GM18907 (cell line): ENCODE measurements around the gene SLC25A3.
"Not testable (repeated sequence)": the region's sequence is repeated elsewhere in the genome, so short reads cannot be mapped to it uniquely, and the experiment has no call there.

Source experiments
- ATAC-seq: cut with Tn5 transposase; IDR thresholded peaks from one replicate; pipeline ENCODE4 v1.9.1; 2021; ENCODE audit warnings: mild to moderate bottlenecking, moderate library complexity; ENCODE audit not compliant: unreplicated experiment

SLC25A3 gene

DNA sequence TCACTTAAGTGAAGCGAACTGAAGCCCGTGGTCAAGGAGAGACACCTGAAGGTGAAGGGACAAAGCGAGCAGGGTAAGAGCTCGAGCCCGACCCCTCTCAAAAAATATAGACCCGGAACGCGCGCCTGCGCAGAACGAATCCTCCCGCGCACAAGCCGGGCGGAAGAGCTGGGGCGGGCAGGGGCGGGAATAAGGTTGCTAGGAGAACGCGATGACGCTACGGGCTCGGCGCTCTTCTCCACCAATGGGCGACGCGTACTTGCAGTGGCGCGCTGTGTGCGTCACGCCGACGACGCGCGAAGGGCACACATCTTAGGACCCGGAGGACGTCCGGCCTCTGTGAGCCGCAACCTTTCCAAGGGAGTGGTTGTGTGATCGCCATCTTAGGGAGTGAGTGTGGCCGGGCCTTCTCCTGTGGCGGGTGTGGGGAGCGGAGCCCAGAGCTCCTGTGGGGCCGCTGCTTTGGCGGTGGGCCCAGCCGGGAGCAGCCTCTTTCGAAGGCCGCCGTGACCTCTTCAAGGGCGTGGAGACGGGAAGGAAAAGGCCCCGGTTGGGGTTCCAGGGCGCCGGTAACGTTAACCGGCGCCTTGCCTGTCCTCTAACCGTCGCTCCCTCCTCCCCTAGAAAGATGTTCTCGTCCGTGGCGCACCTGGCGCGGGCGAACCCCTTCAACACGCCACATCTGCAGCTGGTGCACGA, at the start of gene SLC25A3:
Gene SLC25A3, plus strand, starts transcription at position 336 of the 699 bp plus-strand sequence. Its CDS starts 293 bp downstream, at position 629.
- ATAC-seq = peak; percentile 99

DNA sequence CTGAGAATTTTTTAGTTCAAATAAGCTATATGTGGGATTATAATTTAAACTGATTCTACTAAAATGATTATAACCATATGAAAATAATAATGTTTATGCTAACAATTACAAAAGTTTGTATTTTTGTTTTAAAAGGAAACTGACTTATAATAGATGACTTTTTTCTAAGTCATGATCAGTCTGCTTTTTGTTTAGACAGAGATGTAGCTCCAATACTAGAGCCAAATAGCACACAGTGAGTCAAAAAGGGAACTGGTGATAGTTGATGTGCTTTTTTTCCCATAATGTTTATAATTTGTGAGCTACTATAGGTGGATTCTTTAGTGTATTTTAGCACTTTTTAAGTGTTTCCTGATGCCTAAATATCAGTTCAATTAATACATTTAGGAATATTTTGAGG, 49.8 kb upstream of the SLC25A3 start:
- ATAC-seq = no peak

DNA sequence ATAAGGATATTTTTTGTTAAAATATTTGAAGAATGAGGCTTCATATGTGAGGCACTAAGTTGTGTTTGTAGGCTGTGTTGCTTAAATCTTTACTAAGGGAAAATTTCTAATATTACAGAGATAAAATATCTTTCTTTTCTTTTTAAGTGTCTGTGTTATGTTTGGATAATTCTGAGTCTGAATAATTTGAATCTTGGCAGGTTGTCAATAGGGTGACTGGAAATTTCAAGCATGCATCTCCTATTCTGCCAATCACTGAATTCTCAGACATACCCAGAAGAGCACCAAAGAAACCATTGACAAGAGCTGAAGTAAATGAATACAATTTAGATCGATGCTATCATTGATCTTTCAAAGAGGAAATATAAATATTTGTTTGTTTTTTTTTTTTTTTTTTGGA, 48.7 kb upstream of the SLC25A3 start:
- no peak for ATAC-seq

DNA sequence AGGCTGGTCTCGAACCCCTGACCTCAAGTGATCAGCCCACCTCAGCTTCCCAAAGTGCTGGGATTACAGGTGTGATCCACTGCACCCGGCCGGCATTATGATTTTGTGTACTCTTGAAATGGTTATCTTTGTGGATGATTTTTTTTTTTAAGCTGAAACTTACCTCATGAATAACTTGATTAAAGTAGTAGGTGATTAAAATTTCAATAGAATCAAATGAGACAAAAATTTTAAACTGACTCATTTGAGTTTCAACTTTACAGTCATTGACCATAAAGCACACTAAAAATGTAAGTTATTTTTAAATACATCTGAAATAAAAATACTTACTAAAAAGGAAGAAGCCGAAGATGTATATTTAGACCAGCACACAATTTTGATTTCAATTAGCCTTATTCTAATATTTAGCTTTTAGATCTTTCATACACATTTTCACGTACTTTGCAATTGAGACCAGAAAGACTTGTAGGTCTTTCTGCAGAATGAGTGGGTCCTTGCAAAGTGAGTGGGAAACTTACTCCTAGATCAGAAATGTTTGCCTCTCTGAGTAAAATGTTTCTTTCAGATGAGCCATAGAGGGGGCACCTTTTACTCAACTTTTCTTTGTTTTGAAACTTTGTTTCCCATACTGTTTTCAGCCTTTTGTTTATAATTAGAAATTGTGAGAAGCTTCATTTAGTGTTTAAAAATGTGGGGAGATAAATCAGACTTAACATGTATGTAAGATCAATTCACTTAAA, 43.9 kb upstream of the SLC25A3 start:
- ATAC-seq = no peak

DNA sequence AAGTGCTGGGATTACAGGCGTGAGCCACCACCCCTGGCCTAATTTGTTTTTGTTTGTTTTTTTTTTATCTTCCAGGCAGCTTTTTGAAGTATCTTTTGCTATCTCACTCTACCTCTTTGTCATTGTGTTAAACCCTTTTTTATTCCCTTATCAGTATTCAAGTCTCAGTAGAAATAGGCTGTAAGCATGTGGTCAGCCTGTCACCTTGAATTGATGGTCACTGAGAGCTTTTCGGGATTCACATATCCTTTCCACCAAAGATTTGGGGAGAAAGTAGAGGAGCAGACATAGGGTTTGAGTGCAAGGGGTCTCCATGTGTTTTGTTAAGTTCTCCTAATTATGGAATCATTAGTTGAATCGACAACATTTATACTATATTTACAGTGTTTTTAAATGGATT, 41.7 kb upstream of the SLC25A3 start:
- no peak for ATAC-seq

DNA sequence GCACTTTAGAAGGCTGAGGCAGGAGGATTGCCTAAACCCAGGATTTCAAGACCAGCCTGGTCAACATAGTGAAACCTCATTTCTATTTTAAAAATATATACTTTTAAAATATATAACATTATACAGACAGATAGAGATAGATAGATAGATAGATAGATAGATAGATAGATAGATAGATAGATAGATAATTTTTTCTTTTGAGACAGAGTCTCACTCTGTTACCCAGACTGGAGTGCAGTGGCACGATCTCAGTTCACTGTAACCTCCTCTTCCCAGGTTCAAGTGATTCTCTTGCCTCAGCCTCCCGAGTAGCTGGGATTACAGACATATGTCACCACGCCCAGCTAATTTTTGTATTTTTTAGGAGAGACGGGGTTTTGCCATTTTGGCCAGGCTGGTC, 35.4 kb upstream of the SLC25A3 start:
- not testable (repeated sequence) for ATAC-seq

DNA sequence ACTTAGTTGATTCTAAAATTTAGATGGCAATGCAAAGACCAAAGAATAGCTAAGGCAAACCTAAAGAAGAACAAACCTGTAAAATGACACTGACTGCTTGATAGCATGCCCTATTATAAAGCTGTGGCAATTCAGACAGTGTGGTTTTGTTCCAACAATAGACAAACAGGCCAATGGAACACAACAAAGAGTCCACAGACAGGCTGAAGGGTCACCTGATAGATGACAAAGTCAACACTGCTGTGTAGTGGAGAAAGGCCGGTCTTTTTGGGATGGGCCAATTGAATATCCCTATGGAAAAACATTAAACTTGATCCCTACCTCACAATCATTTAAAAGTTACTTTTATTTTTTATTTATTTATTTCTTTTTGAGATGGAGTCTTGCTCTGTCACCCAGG, 33.8 kb upstream of the SLC25A3 start:
- ATAC-seq = no peak

DNA sequence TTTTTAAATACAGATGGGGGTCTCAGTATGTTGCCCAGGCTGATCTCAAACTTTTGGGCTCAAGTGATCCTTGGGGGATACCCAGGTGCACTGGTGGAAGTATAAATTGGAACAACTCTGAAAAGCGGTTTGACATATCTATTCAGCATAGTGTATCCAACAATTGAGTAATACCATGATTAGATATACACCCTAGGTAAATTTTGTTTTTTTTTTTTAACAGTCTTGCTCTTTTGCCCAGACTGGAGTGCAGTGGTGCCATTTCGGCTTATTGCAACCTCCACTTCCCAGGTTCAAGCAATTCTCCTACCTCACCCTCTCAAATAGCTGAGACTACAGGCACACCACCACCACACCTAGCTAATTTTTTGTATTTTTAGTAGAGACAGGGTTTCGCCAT, 31.6 kb upstream of the SLC25A3 start:
- ATAC-seq = no peak

DNA sequence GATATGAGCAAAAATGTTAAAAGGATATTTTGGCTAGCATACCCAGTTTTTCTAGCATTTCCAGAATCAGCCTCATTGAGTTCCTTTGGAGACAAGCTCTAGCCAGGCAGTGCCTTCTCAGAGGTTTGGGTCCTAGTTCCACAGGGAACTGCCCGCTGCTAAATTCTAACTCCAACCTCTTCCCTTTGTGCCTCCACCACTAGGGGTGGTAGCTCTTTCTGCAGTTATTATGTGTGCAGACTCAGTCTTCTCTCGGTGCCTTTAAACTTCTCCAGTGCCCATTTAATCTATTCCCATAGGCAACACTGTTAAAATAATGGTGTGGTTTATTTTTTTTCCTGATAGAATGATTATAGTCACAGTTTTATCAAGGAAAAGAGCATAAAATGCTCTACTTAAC, 21.5 kb upstream of the SLC25A3 start:
- no peak for ATAC-seq

DNA sequence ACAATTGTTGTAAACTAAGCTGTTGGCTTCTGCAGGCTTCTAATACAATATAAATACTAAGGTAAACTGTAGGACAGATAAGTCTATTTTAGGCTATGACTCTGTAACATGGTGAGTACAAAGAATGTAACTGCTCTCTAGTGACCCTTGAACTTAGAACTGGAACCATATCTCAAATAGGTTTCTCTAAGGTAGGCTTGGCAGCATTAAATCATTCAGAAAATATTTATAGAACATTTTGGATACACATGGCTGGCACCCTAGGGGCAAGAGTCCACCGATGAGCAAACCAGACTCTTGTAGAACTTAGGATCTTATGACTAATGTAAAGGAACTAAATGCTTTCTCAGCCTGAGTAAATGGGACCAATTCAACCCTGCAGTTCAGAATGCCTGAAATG, 19.4 kb upstream of the SLC25A3 start:
- no peak for ATAC-seq

DNA sequence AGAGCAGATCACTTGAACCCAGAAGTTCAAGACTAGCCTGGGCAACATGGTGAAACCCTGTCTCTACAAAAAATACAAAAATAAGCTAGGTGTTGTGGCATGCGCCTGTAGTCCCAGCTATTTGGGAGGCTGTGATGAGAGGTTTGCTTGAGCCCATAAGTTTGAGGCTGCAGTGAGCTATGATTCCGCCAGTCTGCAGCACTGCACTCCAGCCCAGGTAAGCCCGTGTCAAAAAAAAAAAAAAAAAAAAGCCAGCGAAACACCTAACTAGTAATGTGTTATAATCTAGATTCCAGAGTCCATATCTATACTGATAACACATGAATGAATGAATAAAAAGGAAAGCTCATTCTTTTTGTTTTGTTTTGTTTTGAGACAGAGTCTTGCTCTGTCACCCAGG, 18.5 kb upstream of the SLC25A3 start:
- no peak for ATAC-seq

DNA sequence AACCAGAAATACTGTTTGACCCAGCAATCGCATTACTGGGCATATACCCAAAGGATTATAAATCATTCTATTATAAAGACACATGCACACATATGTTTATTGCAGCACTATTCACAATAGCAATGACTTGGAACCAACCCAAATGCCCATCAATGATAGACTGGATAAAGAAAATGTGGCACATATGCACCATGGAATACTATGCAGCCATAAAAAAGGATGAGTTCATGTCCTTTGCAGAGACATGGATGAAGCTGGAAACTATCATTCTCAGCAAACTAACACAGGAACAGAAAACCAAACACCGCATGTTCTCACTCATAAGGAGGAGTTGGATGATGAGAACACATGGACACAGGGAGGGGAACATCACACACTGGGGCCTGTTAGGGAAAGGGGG, 16.7 kb upstream of the SLC25A3 start:
- ATAC-seq = not testable (repeated sequence)

DNA sequence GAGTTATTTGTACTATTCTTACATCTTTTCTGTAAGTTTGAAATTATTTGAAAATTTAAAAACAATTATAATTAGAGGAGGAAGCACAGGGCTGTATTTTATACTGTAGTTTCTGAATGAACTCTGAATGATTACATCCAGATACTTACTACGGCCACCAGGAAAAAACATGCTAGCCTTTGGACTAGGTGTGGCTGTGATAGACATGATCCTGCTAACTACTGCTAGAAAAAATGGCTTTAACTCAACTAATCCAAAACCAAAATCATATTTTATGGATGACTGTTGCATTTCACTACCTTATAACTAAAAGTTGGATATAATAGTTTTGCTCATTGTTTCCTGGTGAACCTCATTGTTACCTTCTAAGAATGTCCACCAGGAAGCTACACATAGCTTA, 15.1 kb upstream of the SLC25A3 start:
- no peak for ATAC-seq

DNA sequence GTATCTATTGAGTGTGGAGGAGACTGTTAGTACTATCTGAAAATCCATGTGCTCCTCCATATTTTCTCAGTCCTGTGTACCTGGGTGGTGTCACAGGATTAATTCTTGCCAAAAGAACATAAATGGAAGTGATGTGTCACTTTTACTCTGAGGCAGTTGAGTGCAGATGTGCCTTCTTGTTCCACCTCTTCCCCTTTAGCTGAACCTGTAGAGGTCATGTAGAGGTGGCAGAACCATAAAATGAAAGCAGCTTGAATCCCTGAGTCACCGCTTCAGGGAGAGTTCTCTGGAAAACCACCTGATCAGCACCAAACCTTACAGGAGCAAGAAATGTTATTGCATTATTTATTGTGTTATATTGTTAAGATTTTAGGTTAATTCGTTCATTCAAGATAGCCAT, 14.7 kb upstream of the SLC25A3 start:
- ATAC-seq = no peak

DNA sequence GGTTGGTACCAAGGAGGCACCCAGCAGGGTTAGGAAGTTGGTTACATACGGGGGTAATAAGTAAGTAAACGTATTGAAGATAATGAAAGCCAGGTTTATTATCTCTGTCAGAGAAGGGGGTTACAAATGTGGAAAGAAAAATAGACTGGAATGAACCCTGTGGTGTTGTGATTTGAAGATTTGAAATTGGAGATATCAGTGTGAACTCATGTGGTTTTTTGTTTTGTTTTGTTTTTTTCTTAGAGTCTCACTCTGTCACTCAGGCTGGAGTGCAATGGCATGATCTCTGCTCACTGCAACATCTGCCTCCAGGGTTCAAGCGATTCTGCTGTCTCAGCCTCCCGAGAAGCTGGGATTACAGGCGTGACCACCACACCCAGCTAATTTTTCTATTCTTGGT, 14.1 kb upstream of the SLC25A3 start:
- no peak for ATAC-seq

DNA sequence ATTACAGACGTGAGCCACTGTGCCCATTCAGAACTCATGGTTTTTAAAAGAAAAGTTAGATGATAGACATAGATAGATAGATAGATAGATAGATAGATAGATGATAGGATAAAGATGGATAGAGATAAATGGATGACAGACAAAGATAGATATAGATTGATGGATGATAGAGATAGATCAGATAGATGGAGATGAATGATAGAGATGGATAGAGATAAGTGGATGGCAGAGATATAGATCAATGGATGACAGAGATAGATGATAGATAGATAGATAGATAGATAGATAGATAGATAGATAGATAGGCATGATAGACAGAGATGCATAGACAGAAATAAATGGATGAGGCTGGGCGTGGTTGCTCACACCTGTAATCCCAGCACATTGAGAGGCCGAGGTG, 13.7 kb upstream of the SLC25A3 start:
- ATAC-seq = no peak

DNA sequence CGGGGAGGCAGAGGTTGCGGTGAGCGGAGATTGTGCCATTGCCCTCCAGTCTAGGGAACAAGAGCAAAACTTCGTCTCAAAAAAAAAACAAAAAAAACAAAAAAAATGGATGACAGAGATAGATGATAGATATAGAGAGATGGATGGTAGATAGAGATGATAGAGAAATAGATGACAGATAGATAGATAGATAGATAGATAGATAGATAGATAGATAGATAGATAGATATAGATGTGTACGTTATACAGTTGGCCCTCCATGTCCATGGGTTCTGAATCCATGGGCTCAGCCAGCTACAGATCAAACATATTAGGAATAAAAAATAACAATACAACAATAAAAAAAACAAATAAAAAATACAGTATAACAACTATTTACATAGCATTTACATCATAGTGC, 12.8 kb upstream of the SLC25A3 start:
- ATAC-seq = no peak

DNA sequence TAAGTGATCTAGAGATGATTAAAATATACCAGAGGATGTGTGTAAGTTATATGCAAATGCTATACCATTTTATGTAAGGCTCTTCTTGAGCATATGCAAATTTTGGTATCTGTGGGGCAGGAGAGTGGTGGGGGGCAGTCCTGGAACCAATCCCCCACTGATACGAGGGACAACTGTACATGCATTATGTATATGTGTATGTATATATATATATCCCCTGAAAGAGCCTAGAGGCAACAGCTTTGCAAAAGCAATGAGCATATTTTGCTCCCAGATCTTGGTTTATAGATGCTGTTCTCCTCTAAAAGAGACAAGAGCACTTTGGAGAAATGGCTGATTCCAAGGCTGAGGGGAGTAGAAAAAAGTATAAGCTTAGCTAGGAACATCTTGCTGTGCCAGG, 12.4 kb upstream of the SLC25A3 start:
- ATAC-seq = no peak

DNA sequence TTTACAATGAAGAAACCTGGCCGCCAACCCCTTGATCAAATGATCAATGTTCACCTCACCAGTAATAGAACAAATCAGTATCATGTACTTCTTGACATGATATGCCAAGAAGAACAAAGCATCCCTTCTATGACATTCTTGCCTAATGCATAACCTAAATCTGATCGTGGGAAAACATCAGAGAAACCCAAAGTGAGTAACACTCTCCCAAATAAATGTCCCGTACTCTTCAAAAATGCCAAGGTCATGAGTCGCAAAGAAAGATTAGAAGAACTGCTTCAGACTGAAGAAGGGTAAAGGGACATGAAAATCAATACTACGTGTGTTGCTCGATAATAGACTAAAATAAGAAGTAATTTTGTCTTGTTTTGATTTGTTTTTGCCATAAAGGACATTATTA, 11.4 kb upstream of the SLC25A3 start:
- no peak for ATAC-seq

DNA sequence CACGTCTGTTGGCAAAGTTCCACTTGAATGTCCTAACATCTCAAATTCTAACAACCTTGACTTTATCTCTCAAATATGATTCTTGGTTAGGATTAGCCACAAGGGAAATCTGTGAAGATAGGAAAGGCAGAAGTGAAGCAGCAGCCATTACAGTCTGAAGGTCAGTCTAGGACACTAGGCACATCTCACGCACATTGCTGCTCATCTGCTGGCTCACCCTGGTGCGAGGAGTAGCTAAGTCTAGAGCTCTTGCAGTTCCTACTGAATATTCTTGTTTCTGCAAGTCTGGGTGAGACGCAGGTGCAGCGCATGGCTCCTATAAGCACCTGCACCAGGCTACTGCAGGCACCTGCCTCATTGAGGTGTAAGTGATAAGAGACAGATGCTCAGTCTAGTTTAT, 6.4 kb upstream of the SLC25A3 start:
- ATAC-seq = no peak

DNA sequence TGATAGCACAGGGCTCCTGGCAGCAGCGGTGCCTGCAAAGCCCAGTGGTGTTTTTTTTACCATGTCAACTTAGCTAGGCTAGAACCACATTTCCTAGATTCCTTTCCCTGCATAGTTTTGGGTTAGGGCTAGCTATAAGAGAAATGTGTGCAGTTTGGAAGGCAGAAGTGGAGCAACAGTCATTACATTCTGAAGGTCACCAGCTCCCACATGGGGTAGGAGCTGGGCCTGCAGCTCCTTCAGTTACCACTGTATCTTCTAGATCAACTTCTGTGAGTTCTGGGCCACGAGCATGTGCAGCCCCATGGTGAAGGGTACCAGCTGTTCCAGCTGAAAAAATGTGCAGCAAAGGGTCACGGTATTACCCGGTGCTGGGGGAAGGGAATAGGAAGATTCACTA, 2.3 kb upstream of the SLC25A3 start:
- ATAC-seq = no peak

DNA sequence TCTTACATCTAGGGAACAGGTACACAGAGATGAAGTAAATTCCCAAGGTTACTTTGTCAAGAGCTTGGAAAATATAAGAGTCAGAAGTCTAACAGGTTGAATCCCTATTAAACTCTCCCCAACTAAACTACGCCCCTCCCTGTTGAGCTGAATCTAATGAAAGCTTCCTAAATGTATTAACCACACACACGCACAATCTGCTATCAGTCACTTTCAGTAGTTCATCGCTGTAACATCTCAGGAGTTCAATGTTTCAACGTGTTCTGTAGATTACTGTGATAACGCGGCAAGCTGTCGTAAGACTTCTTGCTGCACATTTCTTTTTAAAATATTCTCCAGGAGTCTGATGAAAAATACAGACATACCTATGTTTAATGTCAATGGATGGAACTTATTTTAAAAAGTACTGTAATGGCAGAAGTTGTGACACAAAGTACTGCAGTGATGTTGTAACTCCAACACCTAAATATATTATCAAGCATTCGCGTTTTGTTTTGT, 612 bp upstream of the SLC25A3 start:
- ATAC-seq = no peak
